ENCODE data around the gene SPRR1A.
"Not testable (repeated sequence)": the region's sequence is repeated elsewhere in the genome, so short reads cannot be mapped to it uniquely, and the experiment has no call there.

The SPRR1A gene

DNA sequence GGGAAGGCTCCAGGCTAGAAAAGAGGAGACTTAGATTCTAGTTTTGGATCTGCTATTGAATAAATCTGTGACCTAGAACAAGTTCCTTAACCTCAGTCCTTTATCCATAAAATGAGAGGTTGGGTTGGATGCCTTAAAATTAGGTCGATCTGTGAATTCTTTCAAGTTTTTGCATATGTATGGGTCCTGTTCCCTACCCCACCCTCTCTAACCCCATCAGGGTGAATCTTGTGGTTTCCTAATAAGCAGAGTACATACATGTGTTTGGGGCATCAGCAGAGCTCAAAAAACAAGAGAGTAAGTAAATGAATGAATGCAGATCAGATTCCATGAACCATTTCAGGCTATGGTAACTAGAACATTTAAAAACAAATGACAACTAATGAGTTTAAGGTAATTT lies 7.2 kb upstream of the SPRR1A start:
- DNase-seq: no peak

DNA sequence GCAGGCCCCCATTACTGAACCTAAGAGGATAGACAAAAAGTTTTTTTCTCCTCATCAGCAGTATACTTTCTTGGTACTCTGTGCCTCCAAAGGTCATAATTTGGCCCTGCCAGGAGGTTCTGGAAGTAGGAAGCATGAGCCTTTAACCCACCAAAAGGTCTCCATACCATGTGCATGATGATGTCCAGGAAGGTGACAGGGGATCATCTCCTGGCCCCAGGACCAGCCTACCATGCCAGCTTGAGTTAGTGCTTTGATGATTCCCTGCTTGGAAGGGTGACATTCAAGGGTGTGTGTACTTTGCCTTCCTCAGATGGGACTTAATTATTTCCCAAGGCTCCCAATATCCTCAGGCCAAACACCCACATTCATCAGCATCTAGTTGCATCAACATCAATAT lies 6.3 kb upstream of the SPRR1A start:
- no peak for DNase-seq

DNA sequence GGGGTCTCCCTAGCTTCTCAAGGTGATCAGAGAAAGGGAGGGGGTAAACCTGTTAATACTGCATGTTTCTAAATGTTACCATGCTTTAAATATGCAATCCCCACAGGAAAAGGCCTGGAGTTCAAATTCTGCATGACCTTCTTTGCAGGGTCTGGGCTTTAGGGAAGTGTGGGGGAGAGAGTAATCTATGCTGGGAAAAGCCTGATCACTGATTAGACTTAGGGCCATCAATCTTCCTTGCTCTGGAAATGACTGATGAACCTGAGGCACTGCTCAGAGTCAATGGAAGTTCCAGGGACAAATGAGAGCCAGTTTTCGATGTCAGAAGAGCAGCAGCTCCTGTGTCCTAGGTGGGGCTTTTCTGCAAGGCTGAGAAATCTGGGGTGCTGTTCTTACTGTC lies 3.2 kb upstream of the SPRR1A start:
- DNase-seq: no peak

DNA sequence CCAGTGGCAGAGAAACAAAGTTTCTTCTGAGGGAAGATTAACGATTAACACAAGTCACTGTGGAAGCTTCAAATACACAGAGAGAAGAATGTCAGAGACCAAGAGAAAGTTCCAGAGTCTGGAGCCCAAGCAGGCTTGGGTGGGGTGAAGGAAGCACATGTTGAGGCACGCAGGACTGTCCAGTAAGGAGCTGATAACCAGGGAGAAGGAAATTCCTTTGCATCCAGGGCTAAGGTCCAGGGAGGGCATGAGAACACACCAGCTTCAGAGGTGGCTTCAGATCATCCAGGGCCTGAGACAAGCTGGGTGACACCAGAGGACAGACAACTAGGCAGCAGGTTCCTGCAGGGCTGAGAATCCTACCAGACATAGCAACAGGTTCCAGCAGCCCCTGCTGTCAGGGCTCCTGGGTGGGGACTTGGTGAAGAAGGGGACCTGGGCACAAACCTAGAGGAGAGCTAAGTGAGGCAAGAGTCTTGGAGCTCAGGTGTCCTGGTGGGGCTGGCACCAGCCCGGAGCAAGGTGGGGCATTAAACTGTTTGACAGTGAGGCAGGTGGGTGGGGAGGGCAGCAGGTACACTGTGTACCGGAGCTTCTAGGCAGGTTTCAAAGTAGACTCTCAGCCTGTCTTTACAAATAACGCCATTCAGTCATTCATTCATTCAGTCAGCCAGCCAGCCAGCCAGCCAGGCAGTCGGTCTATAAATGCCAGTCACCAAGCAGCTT lies 2.6 kb upstream of the SPRR1A start:
- no peak for DNase-seq

DNA sequence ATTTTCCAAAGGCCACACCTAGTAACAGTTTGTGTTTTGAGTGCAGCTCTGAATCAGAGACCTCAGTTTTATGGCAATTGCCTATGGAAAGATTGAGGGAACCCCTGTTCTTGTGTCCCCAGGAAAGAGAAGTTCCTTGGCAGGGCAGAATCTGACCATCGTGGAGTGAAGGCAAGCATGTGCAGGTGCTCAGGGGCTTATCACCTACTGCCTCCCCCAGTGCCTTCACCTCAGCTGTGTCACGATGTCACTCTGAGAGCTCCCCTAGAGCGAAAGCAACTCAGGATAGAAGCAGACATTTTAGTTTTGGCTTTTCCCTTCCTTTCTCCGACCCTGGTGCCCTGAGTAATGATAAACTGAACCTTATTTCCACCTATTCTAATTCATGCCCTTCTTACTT lies 1.8 kb upstream of the SPRR1A start:
- DNase-seq: no peak

DNA sequence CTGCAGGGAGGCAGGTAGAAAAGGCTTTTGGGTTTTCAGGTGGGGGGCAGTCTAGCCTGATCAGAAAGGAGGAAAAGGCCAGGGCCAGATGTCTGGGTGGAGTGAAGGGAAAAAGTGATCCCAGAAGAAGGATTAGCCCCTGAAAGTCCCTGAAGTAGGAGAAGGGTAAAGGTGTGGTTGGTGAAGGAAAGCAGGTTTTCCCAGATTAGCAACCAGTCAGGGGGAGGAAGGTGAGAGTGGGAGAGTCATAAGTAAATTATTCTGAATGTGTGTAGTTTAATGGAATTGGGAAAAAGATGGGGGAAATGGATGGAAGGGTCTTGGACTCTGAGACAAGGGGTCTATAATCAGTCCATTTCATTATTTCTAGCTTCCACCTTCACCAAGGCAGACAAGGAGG lies 647 bp upstream of the SPRR1A start:
- DNase-seq: no peak

DNA sequence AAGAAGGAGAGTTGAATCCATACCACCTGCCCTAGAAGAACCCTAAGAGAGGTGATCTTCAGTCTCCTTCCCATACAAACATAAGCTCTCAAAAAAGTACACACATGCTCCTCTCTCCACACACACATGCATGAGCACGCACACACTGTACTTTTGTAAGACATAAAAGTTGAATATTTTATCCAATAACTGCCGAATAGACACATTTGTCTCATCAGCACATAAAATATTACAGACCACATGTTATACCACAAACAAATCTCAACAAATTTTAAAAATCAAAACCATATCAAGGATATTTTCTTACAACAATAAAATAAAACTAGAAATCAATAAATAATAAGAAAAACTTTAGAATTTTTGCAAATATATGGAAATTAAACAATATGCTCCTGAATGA lies 2.7 kb downstream of the SPRR1A start:
- DNase-seq: no peak

DNA sequence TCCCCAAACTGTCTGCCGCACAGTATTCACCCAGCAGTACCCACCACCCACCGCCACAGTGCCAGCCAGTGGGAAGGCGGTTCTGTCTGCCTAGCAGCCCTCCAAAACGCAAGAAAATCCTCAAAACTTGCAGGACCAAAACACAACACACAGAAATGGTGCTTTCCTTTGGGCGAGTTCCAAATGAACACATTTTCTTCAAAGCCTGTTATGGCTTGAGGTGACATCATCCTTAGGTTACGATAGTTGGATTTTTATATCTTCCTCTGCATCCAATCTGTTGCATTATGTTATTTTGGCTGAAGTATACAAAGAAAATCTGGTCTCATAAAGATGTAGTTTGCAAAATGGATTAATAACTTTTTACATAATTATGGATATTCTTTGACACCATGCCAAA lies 9.3 kb downstream of the SPRR1A start:
- no peak for DNase-seq

DNA sequence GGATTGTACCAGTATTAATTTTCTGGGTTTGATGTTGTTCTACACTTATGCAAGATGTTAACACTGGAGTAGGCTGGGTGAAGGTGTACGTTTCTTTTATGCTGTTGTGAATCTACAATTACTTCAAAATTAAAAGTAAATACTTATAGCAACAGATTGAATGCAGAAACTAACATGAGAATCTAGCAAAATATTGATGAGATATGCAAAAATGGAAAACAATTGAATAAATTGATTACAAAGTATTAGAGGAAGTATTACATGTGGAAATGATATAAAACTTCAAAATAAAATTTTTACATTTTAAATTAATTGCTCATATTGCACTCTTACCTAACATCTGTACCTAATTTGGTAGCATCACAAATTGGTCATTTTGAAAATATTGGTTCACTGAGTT lies 12.0 kb downstream of the SPRR1A start:
- no peak for DNase-seq

DNA sequence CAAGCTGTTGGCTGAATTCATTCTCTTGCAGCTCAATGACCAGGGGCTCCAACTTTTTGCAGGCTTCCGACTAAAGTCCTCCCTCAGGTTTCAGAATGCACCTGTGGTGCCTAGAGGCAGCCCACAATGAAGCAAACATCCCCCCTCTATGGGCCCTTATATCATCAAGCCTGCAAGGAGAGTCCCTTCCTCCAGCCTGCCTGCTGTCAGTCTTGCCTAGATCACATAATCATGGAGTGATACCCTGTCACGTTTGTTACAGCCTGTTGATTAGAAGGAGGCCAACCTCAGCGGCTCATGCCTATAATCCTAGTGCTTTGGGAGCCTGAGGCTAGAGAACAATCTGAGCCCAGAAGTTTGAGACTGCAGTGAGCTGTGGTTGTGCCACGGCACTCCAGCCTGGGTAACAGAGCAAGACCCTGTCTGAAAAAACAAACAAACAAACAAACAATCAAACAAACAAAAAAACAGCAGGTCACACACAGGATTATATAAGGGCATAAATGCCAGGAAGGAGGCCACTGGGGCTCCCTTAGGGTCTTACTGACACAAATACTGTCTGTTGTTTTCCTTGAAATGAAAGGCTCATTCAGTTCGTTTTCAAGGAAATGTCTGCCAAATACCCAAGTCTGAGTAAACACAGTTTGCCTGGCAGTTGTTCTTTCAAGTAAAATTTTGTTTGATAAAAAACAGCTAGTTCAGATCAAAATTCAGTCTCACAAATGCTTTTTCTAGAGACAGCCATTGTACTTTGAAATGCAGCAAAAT lies 12.9 kb downstream of the SPRR1A start:
- no peak for DNase-seq

DNA sequence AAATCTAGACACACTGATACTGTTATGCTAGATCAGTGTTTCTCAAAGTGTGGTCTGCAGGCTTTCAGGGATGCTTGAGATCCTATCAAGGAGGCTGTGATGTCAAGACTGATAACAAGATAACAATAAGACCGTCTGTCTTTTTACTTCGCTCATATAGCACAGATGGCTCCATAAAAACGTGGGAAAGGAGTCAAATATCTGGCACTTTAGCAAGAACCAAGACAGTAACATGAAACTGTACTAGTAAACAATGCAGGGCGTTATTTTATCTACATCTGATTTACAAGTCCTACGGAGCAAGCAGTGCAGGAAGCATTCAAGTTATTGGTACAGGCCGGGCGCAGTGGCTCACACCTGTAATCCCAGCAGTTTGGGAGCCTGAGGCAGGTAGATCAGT lies 14.0 kb downstream of the SPRR1A start:
- no peak for DNase-seq

DNA sequence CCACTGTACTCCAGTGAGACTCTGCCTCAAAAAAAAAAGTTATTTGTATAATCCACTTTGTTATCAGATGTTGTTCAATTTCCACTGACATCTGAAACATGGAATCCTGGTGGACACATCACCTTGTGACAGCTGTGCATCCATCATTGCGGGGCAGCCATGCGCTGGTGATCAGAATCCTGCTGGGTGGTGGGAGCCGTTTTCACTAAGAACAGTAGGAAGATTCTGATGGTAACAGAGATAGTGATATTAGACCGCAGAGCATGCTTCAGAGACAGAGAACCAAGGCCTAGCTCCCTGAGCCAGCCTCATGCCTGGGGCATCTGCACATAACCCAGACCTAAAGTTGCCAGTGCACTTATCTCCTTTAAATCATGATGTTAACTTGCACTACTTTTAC lies 14.6 kb downstream of the SPRR1A start:
- DNase-seq: no peak

DNA sequence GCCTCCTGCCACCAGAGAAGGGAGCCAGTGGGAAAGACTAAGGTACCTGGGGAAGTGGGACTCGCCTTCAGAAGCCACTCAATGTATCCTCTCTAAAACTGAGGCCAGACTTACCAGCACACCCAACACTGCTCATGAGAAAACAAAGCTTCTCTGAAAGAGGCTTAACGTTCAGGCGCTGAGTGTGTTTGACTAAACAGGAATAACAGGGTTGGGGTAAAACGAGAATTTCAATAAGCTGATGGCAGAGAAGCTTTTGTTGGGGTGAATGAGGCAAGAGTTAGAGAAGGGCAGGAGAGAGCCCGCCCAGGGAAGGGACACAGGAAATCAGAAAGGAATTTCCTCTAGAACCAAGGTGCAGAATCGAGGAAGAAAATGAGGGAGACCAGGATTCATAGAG lies 15.9 kb downstream of the SPRR1A start:
- no peak for DNase-seq

DNA sequence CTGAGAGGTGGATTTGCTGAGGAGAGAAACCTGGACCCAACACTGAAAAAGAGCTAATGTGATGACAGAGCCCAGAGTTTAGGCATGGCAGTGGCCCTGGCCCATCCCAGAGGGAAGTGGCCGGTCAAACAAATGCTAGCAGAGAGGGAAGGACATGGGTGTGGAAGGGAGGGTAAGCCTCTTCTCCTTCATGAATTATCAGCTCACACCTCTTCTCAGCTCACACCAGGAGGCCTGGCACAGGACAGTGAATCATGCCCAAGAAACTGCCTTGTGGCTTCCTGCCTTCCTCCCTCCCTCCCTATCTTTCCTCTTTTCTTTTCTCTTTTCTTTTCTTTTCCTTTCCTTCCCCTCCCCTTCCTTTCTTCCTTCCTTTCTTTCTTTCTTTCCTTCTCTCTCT lies 16.4 kb downstream of the SPRR1A start:
- DNase-seq: no peak

DNA sequence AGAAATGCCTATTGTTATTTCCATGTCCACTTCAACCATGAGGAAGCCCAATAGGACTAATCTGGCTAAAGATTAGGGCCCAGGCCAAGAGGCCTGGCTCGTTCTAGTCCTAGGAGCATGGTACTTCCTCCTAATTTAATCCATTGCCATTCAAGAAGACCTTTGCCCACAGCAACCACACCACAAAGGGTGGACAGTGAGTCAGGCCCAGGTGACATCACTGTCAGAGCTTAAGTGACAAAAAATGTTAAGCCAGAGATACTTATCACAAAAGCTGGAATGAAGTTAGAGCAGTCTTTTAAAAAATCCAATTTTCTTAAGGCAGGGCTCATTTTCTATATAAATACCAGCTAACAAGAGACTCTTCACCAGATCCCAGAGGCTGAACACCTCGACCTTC lies 17.5 kb downstream of the SPRR1A start, which contains the start of gene SPRR3:
Gene SPRR3 (plus strand): TSS at position 368 of the 400 bp plus-strand sequence. CDS start 1,272 bp downstream, outside the sequence.
- no peak for DNase-seq

DNA sequence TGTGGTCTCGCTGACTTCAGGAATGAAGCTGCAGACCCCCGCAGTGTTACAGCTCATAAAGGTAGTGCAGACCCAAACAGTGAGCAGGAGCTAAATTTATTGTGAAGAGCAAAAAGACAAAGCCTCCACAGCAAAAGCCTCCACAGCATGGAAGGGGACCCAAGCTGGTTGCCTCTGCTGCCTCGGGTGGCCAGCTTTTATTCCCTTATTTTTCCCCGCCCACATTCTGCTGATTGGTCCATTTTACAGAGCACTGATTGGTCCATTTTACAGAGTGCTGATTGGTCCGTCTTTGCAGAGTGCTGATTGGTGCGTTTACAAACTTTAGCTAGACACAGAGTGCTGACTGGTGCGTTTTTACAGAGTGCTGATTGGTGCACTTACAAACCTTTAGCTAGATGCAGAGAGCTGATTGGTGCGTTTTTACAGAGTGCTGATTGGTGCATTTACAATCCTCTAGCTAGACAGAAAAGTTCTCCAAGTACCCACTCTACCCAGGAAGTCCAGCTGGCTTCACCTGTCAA lies 27.4 kb downstream of the SPRR1A start:
- DNase-seq: not testable (repeated sequence)

DNA sequence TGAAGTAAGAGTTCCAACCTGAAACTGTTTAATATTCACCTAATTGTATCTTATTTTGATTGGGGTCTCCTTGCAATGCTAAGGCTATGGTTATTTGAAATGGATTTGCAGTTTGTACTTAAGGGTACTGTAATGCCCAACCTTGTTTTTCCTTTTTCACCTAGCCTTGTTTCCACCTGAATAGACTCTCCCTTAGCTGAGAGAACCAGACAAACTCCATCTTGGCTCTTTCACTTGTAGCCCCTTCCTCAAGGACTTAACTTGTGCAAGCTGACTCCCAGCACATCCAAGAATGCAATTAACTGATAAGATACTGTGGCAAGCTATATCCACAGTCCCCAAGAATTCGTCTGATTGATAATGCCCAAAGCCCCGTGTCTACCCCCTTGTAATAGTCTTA lies 37.9 kb downstream of the SPRR1A start:
- DNase-seq: not testable (repeated sequence)

DNA sequence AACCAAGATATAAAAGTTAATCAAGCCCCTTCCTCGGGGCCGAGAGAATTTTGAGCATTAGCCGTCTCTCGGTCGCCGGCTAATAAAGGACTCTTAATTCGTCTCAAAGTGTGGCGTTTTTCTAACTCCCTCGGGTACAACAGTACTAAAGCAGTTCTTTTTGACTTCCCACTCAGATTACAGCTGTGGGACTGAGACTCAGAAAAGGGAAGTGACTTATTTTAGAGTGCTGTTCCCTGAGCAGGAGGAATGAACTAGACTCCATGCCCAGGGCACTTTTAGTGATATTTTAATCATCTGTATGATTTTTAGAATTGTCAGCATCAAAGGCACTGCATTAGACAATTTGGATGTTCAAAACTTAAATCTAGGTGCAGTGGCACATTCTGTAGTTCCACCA lies 38.5 kb downstream of the SPRR1A start:
- DNase-seq: not testable (repeated sequence)

DNA sequence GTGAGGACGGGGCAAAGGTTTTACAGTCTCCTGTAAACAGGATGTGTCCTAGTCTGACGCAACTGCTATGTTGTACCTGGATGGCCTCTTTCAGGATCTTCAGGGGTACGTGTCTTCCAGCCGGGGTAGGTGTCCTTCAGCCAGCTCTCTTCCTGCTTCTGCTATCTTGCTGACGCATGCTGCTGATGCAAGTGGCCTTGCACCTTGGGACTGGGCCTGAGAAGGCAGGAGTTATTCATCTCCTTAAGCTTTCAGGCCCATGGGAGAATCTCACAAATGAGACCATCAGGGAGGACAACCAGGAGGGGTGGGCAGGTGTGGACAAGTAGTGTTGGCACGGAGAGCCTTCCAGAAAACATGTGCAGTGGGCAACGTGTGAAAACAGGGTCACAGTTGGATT lies 39.2 kb downstream of the SPRR1A start:
- DNase-seq: no peak

DNA sequence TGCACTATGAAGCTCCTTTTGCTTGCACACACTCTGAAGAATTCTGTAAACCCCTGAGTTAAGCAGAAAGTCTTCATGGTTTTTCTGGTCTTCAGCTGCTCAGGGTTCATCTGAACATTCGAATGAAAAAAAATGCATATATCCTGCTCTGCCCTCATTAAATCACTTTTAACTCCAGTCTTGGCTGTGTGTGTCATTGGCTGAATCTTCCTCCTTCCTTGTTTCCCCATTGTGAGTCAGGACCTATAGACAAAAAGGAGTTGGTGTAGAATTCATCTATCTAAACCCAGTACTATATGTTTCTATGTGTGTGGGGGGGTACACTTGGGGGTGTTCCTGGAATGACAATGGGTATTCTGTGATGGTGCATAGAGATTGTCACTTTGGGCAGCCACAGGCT lies 40.5 kb downstream of the SPRR1A start:
- DNase-seq: no peak

DNA sequence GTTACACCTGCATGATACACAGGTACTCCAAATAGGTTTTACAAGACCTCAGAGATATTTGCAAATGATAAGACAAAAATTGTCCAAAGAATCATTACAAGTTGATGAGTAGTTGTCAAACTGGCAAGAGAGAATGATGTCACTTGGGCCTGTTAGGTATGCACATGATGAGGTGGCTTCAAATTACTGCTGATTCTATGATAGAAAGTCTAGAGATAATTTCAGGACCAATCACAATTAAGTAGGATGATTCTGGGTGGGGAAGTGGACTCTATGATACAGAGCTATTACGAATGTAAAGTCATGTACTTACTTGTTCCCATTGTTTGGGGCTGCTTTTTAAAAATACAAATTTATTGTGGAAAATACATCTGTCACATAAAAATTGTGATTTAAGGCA lies 41.9 kb downstream of the SPRR1A start:
- no peak for DNase-seq

DNA sequence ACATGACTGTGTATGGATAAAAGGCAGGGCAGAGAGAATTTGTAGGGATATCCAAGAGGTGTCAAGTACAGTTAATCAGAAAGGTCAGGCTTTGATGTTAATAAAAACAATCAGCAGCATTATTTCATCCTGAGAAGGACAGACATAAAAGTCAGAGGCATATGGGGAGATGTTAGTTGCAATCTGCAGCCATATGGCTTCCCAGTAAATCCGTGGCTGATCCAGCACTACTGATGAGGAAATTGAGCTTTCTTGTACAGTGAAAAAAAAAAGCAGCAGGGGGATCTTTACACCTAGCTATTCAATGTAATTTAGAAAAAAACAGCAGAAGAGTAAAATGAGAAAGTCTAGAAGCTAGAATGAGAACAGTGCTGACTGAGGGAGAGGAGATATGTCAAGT lies 44.9 kb downstream of the SPRR1A start:
- DNase-seq: no peak

DNA sequence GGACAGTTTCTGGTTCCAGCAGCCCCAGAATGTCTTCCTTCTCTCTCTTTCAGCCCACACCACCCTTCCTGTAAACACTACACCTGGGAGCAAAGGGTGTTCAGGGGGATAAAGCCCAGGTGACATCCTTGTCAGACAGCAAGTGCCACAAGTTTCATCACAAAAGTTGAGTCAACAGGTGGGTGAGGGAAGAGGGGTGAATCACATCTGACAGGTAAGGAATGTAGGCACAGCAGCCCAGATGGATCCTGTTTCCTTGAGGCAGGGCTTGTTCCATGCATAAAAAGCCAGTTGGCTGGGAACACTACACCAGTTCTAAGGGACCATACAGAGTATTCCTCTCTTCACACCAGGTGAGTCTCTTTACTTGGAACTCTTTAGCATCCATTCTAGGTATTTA lies 47.0 kb downstream of the SPRR1A start, which contains the start of gene SPRR1B:
Gene SPRR1B (plus strand): TSS at position 309 of the 400 bp plus-strand sequence. CDS start 1,143 bp downstream, outside the sequence.
- DNase-seq: no peak

DNA sequence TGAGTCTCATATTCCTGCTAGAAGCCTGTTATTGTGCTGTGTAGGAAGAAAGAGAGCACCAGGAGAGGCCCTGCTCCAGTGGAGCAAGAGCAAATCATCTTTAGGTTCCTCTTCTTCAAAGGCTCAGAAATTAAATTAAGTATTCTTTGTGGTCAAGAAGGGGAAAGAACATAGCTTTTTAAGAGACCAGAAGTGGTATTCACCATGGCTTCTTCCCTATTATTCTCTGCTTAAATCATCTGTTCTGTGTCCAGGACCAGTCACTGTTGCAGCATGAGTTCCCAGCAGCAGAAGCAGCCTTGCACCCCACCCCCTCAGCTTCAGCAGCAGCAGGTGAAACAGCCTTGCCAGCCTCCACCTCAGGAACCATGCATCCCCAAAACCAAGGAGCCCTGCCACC lies 48.2 kb downstream of the SPRR1A start:
- DNase-seq: no peak
